ENCODE results near the gene BTAF1. TPM values are rescaled to one million over a fixed set of nuclear protein-coding genes. Genes with fewer than 3 reads are reported as not detected.
"Not testable (repeated sequence)": the region's sequence is repeated elsewhere in the genome, so short reads cannot be mapped to it uniquely, and the experiment has no call there.

Gene BTAF1
- total RNA-seq, 1 experiment from 2014 or later = 45.2 TPM

- H3K4me1 Mint-ChIP-seq = peaks cover 29 to 34% of the 10 kb centered on the region in 2 experiments
- H3K14ac ChIP-seq (ENCODE audit: insufficient read depth, low read length) = no peak overlapping the region
Measured at GRCh38 chr10:91893051-91893450, 30.5 kb upstream of the BTAF1 start.

GRCh38 chr10:91894261-91894685 lies 29.3 kb upstream of the BTAF1 start:
- H3K4me1 ChIP-seq (ENCODE audit: insufficient read depth, low read length); H3K9me3 ChIP-seq (ENCODE audit: control insufficient read depth, low read depth, low read length); H3T11ph ChIP-seq (ENCODE audit: low read length); H3K4me2 ChIP-seq (ENCODE audit: insufficient read depth, insufficient read length, low read length); H2AFZ ChIP-seq (ENCODE audit: low read length); H3K4ac ChIP-seq (ENCODE audit: low read depth, low read length); H3K14ac ChIP-seq (ENCODE audit: insufficient read depth, low read length); H2BK15ac ChIP-seq (ENCODE audit: low read depth, low read length); H3K18ac ChIP-seq (ENCODE audit: insufficient read length, low read depth, low read length); H3K23me2 ChIP-seq (ENCODE audit: insufficient read length, low read depth, low read length, poor library complexity, severe bottlenecking); H3K79me2 ChIP-seq (ENCODE audit: insufficient read depth, low read length); H4K5ac ChIP-seq (ENCODE audit: insufficient read length, low read depth, low read length); H2BK12ac ChIP-seq (ENCODE audit: insufficient read length, low read depth, low read length); H4K91ac ChIP-seq (ENCODE audit: insufficient read length, low read depth, low read length); H4K8ac ChIP-seq (replicated peaks; ENCODE audit: insufficient read length, low read depth, low read length); H3K79me1 ChIP-seq (ENCODE audit: insufficient read depth, low read depth, low read length, poor library complexity, severe bottlenecking); H2BK20ac ChIP-seq (ENCODE audit: low read depth, low read length, poor library complexity, severe bottlenecking); H3K4me3 Mint-ChIP-seq; H3K27ac ChIP-seq (ENCODE audit: insufficient read length, low read depth, low read length); H3K9ac ChIP-seq (ENCODE audit: extremely low read depth, insufficient read length, low read length); H2AK5ac ChIP-seq (ENCODE audit: insufficient read length, low read length); H2BK5ac ChIP-seq (ENCODE audit: insufficient read length, low read length); H3K27me3 Mint-ChIP-seq (ENCODE audit: low read depth); H4K20me1 ChIP-seq (ENCODE audit: control insufficient read depth, insufficient read depth, insufficient read length); DNase-seq; H3K27me3 ChIP-seq (ENCODE audit: insufficient read depth, low read length); H2BK120ac ChIP-seq (ENCODE audit: low read depth, low read length, poor library complexity, severe bottlenecking); H3K23ac ChIP-seq (ENCODE audit: insufficient read length, low read depth, low read length); H3K56ac ChIP-seq (ENCODE audit: insufficient read length, low read depth, low read length); H3K27ac Mint-ChIP-seq: not testable (repeated sequence)
- peaks cover 24 to 29% of the 10 kb centered on the region in 2 experiments for H3K4me1 Mint-ChIP-seq
- WGBS (ENCODE audit: extremely low coverage, insufficient read length, low lambda C conversion rate) = no CpG with 5 or more reads among the region's 14 CpGs
- peaks cover 11 to 15% of the 10 kb centered on the region in 2 experiments for H3K9me3 Mint-ChIP-seq
- H3K36me3 Mint-ChIP-seq (ENCODE audit: insufficient read depth in 1 of 3, low read depth in 3 of 3) = peaks cover 0 to 16% (median 10%) of the 10 kb centered on the region in 3 experiments; a peak in 5 of 7 replicates

More at GRCh38 chr10:91893051-91893450, 30.5 kb upstream of the BTAF1 start:
- H2AK5ac ChIP-seq (ENCODE audit: insufficient read length, low read length) = no peak overlapping the region
- no peak overlapping the region for H3K27ac Mint-ChIP-seq
- no peak overlapping the region for H3K56ac ChIP-seq (ENCODE audit: insufficient read length, low read depth, low read length)
- no peak overlapping the region for H4K5ac ChIP-seq (ENCODE audit: insufficient read length, low read depth, low read length)
- no peak overlapping the region for H3K18ac ChIP-seq (ENCODE audit: insufficient read length, low read depth, low read length)
- H2AFZ ChIP-seq (ENCODE audit: low read length) = no peak overlapping the region
- H2BK20ac ChIP-seq (ENCODE audit: low read depth, low read length, poor library complexity, severe bottlenecking) = no peak overlapping the region
- peaks cover 0 to 17% (median 8%) of the 10 kb centered on the region in 3 experiments; a peak in 5 of 7 replicates for H3K36me3 Mint-ChIP-seq (ENCODE audit: insufficient read depth in 1 of 3, low read depth in 3 of 3)
- no peak overlapping the region for H3K4me3 Mint-ChIP-seq
- H3K27ac ChIP-seq (ENCODE audit: insufficient read length, low read depth, low read length) = no peak overlapping the region
- WGBS (ENCODE audit: extremely low coverage, insufficient read length, low lambda C conversion rate) = no CpG with 5 or more reads among the region's 2 CpGs
- H2BK12ac ChIP-seq (ENCODE audit: insufficient read length, low read depth, low read length) = no peak overlapping the region
- H3K79me2 ChIP-seq (ENCODE audit: insufficient read depth, low read length) = no peaks in the 10 kb centered on the region
- H3K9me3 ChIP-seq (ENCODE audit: control insufficient read depth, low read depth, low read length) = no peaks in the 10 kb centered on the region
- no peak for TF ChIP-seq CTCF (conservative IDR thresholded peaks at IDR 0.05)
- H3K23ac ChIP-seq (ENCODE audit: insufficient read length, low read depth, low read length) = no peak overlapping the region
- no peak overlapping the region for H3K4ac ChIP-seq (ENCODE audit: low read depth, low read length)
- H3K9ac ChIP-seq (ENCODE audit: extremely low read depth, insufficient read length, low read length) = no peak overlapping the region
- no peak overlapping the region for H2BK5ac ChIP-seq (ENCODE audit: insufficient read length, low read length)
- H3K27me3 Mint-ChIP-seq (ENCODE audit: low read depth) = no peaks in the 10 kb centered on the region
- no peak overlapping the region for H4K91ac ChIP-seq (ENCODE audit: insufficient read length, low read depth, low read length)
- H4K20me1 ChIP-seq (ENCODE audit: control insufficient read depth, insufficient read depth, insufficient read length) = no peaks in the 10 kb centered on the region
- H3T11ph ChIP-seq (ENCODE audit: low read length) = no peak overlapping the region
- peaks cover 2% of the 10 kb centered on the region; the same call in 1 of the 2 replicates for H3K4me1 ChIP-seq (ENCODE audit: insufficient read depth, low read length)
- H3K4me2 ChIP-seq (ENCODE audit: insufficient read depth, insufficient read length, low read length) = no peak overlapping the region
- no peaks in the 10 kb centered on the region for H3K79me1 ChIP-seq (ENCODE audit: insufficient read depth, low read depth, low read length, poor library complexity, severe bottlenecking)
- no peaks in the 10 kb centered on the region for H3K23me2 ChIP-seq (ENCODE audit: insufficient read length, low read depth, low read length, poor library complexity, severe bottlenecking)
- no peaks in the 10 kb centered on the region for H3K27me3 ChIP-seq (ENCODE audit: insufficient read depth, low read length)
- H2BK15ac ChIP-seq (ENCODE audit: low read depth, low read length) = no peak overlapping the region
- no peak for DNase-seq
- peaks cover 11 to 15% of the 10 kb centered on the region in 2 experiments for H3K9me3 Mint-ChIP-seq
- no peak overlapping the region for H2BK120ac ChIP-seq (ENCODE audit: low read depth, low read length, poor library complexity, severe bottlenecking)
- H4K8ac ChIP-seq (replicated peaks; ENCODE audit: insufficient read length, low read depth, low read length) = no peak overlapping the region
